Body of pancreas (tissue), 4 donors: Measurements from ENCODE around the gene GPRIN1.

Source experiments
- POLR2A ChIP-seq, 3 donors: fragments of 450-650 bp; IDR thresholded peaks; one replicate each; pipeline ENCODE4 v1.6.1; 2016; ENCODE audit warnings: antibody characterized with exemption in 3 of 3, mild to moderate bottlenecking in 2 of 3
- TF ChIP-seq, protein P1 (sequence below), 7 experiments: fragments of 450-650 bp in 4 of 7; fragments of 200-600 bp in 3 of 7; sonication (generic) in 3 of 7; IDR thresholded peaks; one replicate each; pipeline ENCODE4 v1.5.1; 2016 to 2019; ENCODE audit warnings: antibody characterized with exemption in 7 of 7

DNA sequence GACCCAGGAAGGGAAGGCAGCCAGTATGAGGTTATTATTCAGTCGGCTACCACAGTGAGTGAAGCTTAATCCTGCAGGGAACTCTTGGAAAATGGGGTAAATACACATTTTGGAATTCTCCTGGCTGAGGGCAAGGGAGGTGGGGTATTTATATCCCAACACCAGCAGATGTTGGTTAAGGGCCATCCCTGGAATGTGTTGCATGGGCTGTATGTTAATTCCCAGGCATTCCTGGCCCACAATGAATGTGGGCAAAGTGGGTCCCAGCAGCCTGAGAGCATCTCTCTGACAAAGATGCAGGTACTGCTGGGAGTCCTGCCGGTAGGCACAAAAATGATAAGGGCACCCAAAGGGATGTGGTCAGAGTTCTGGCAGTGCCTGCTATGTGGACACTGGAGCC is 2.9 kb upstream of the GPRIN1 start:
- TF ChIP-seq, protein P1, sequence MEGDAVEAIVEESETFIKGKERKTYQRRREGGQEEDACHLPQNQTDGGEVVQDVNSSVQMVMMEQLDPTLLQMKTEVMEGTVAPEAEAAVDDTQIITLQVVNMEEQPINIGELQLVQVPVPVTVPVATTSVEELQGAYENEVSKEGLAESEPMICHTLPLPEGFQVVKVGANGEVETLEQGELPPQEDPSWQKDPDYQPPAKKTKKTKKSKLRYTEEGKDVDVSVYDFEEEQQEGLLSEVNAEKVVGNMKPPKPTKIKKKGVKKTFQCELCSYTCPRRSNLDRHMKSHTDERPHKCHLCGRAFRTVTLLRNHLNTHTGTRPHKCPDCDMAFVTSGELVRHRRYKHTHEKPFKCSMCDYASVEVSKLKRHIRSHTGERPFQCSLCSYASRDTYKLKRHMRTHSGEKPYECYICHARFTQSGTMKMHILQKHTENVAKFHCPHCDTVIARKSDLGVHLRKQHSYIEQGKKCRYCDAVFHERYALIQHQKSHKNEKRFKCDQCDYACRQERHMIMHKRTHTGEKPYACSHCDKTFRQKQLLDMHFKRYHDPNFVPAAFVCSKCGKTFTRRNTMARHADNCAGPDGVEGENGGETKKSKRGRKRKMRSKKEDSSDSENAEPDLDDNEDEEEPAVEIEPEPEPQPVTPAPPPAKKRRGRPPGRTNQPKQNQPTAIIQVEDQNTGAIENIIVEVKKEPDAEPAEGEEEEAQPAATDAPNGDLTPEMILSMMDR (IDR thresholded peaks at IDR 0.05): no peak
- TF ChIP-seq POLR2A (IDR thresholded peaks at IDR 0.05): no peak
